Measurements from ENCODE around the gene SERF2. TPM values are rescaled to one million over a fixed set of nuclear protein-coding genes. Genes with fewer than 3 reads are reported as not detected.

Gene SERF2
- total RNA-seq, 1 experiment from 2014 or later, result 612 TPM

DNA sequence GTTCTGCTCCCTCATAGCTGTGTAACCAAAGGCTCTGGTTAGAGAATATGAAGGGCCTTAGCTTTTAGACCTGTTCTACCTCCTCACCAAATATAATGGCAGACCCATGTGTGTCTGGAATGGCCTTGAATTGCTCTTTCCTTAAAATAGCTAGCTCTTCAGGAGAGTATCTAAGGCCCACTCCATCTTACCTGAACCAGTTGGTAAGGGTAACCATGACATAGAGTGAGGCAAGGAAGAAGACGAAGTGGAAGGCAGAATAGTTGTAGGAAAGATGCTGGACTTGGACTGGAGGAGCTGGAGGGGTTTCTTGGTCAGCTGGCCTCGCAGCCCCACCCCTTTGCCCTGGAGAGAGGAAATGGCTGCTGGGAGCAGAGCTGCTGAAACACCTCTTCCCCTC, 3.1 kb downstream of the SERF2 start:
- H3K36me3 ChIP-seq (ENCODE audit: low read depth), result peaks cover 13% of the 10 kb centered on the region

DNA sequence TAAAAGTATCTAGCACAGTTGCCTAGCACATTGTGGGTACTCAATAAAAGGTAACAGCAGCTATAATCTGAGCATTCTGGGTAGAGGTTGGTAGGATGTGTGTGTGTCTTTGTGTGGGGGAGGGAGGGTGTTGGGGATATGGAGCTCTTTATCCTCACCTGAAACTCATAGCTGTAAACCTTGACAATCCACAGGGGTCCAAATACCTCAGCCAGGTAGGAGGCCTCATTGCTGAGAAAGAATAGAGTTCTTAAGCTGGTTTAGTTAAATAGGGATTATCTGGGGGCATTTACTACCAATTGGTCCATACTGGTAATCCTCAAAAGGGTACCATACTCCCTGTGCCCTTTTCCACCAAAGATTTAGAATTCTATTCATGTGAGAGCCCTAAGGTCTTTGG, 3.9 kb downstream of the SERF2 start:
- CTCF ChIA-PET, result no interaction called here
- Histone ChIP-seq H3K79me2 (ENCODE audit: low read depth) (peaks cover 37% of the 10 kb centered on the region), H3K4me1 (replicated peaks; ENCODE audit: insufficient read depth) (peaks cover 13% of the 10 kb centered on the region), H3K27me3 (ENCODE audit: insufficient read depth, low read depth) (no peaks in the 10 kb centered on the region), H3K27ac (no peak overlapping the region), H3K4me2 (no peak overlapping the region), H4K20me1 (ENCODE audit: insufficient read depth) (no peaks in the 10 kb centered on the region), H3K36me3 (ENCODE audit: low read depth) (peaks cover 13% of the 10 kb centered on the region), H3F3A (ENCODE audit: insufficient read depth, low read depth) (peaks cover 32% of the 10 kb centered on the region; the same call in 1 of the 2 replicates), H3K4me3 (no peak overlapping the region), H2AFZ (no peak overlapping the region), H3K9me2 (ENCODE audit: insufficient read depth) (no peaks in the 10 kb centered on the region), H3K9me3 (ENCODE audit: insufficient read depth, low read depth) (no peaks in the 10 kb centered on the region)
- TF ChIP-seq, protein P1, sequence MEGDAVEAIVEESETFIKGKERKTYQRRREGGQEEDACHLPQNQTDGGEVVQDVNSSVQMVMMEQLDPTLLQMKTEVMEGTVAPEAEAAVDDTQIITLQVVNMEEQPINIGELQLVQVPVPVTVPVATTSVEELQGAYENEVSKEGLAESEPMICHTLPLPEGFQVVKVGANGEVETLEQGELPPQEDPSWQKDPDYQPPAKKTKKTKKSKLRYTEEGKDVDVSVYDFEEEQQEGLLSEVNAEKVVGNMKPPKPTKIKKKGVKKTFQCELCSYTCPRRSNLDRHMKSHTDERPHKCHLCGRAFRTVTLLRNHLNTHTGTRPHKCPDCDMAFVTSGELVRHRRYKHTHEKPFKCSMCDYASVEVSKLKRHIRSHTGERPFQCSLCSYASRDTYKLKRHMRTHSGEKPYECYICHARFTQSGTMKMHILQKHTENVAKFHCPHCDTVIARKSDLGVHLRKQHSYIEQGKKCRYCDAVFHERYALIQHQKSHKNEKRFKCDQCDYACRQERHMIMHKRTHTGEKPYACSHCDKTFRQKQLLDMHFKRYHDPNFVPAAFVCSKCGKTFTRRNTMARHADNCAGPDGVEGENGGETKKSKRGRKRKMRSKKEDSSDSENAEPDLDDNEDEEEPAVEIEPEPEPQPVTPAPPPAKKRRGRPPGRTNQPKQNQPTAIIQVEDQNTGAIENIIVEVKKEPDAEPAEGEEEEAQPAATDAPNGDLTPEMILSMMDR (conservative IDR thresholded peaks at IDR 0.05), result no peak
- POLR2A ChIA-PET (ENCODE audit: unreplicated experiment), result no interaction called here
- DNase-seq, result no peak
- intact Hi-C loops (cut with micrococcal nuclease; ENCODE audit: unreplicated experiment), result no loop called here
- BruUV-seq (replicated peaks), result no TSS peak

More for the DNA sequence above, 3.1 kb downstream of the SERF2 start:
- Histone ChIP-seq H3K27ac (no peak overlapping the region), H3K4me2 (no peak overlapping the region), H3K9me2 (ENCODE audit: insufficient read depth) (no peaks in the 10 kb centered on the region), H3K9me3 (ENCODE audit: insufficient read depth, low read depth) (no peaks in the 10 kb centered on the region), H3K79me2 (ENCODE audit: low read depth) (peaks cover 32% of the 10 kb centered on the region), H3K4me3 (no peak overlapping the region), H4K20me1 (ENCODE audit: insufficient read depth) (no peaks in the 10 kb centered on the region), H3K27me3 (ENCODE audit: insufficient read depth, low read depth) (no peaks in the 10 kb centered on the region), H3K4me1 (replicated peaks; ENCODE audit: insufficient read depth) (peaks cover 13% of the 10 kb centered on the region), H2AFZ (no peak overlapping the region), H3F3A (ENCODE audit: insufficient read depth, low read depth) (peaks cover 32% of the 10 kb centered on the region; the same call in 1 of the 2 replicates)
- no TSS peak for BruUV-seq (replicated peaks)
- POLR2A ChIA-PET (ENCODE audit: unreplicated experiment), result no interaction called here
- TF ChIP-seq EZH2 (IDR thresholded peaks at IDR 0.05; ENCODE audit: low read depth), result no peak
- TF ChIP-seq, protein P1 (conservative IDR thresholded peaks at IDR 0.05), result no peak
- intact Hi-C loops (cut with micrococcal nuclease; ENCODE audit: unreplicated experiment), result no loop called here
- DNase-seq, result no peak
- CTCF ChIA-PET, result no interaction called here

- no TSS peak for BruUV-seq (replicated peaks)
- Histone ChIP-seq H3K4me2 (no peak overlapping the region), H2AFZ (no peak overlapping the region), H3K27ac (no peak overlapping the region), H3F3A (ENCODE audit: insufficient read depth, low read depth) (peaks cover 32% of the 10 kb centered on the region; the same call in 1 of the 2 replicates), H3K79me2 (ENCODE audit: low read depth) (peaks cover 43% of the 10 kb centered on the region), H3K9me2 (ENCODE audit: insufficient read depth) (no peaks in the 10 kb centered on the region), H3K36me3 (ENCODE audit: low read depth) (peaks cover 13% of the 10 kb centered on the region), H3K4me1 (replicated peaks; ENCODE audit: insufficient read depth) (peaks cover 17% of the 10 kb centered on the region), H3K9me3 (ENCODE audit: insufficient read depth, low read depth) (no peaks in the 10 kb centered on the region), H3K27me3 (ENCODE audit: insufficient read depth, low read depth) (no peaks in the 10 kb centered on the region), H3K4me3 (no peak overlapping the region), H4K20me1 (ENCODE audit: insufficient read depth) (no peaks in the 10 kb centered on the region)
- POLR2A ChIA-PET (ENCODE audit: unreplicated experiment), result interaction anchor here (0.6 kb wide), 1 partner anchor 20 kb away, joined by 6 read pairs; the partner anchor contains the start of gene ELL3
- CTCF ChIA-PET, result no interaction called here
- TF ChIP-seq EZH2 (IDR thresholded peaks at IDR 0.05; ENCODE audit: low read depth), result no peak
- TF ChIP-seq, protein P1 (conservative IDR thresholded peaks at IDR 0.05), result no peak
- DNase-seq, result no peak
- intact Hi-C loops (cut with micrococcal nuclease; ENCODE audit: unreplicated experiment), result no loop called here
These were observed 4.4 kb downstream of the SERF2 start for GRCh38 chr15:43796566-43796965.

Measured in PC-9 (cell line).